HG03558 (cell line): ENCODE data around the gene NR1H3.

ENCODE experiments used
- ATAC-seq: cut with Tn5 transposase; IDR thresholded peaks from one replicate; pipeline ENCODE4 v1.9.1; 2021; ENCODE audit warnings: moderate number of reproducible peaks; ENCODE audit not compliant: unreplicated experiment; ENCODE audit errors: extremely low read depth

The NR1H3 gene

GRCh38 chr11:47243454-47243853 is 14.3 kb upstream of the NR1H3 start:
- no peak for ATAC-seq

- ATAC-seq = no peak
These were observed 13.1 kb upstream of the NR1H3 start for GRCh38 chr11:47244448-47245350.

GRCh38 chr11:47245611-47246357 is 12.0 kb upstream of the NR1H3 start:
- no peak for ATAC-seq

- ATAC-seq = no peak
These were observed 10.3 kb upstream of the NR1H3 start for GRCh38 chr11:47247502-47247901.

GRCh38 chr11:47248304-47248663 is 9.5 kb upstream of the NR1H3 start:
- ATAC-seq = peak; percentile 15

GRCh38 chr11:47248664-47249377 is 9.0 kb upstream of the NR1H3 start, which contains the start of gene ACP2:
ACP2 (minus strand) TSS chr11:47248814; CDS start chr11:47248789, 25 bp downstream.
- ATAC-seq = peak; percentile 66

- ATAC-seq = no peak
These were observed 8.4 kb upstream of the NR1H3 start for GRCh38 chr11:47249378-47249715.

- no peak for ATAC-seq
These were observed 6.0 kb upstream of the NR1H3 start for GRCh38 chr11:47251751-47252150.

- no peak for ATAC-seq
These were observed 4.1 kb upstream of the NR1H3 start for GRCh38 chr11:47253660-47254059.

- ATAC-seq = no peak
These were observed 3.4 kb upstream of the NR1H3 start for GRCh38 chr11:47254386-47254785.

GRCh38 chr11:47256374-47256773 is 1.4 kb upstream of the NR1H3 start:
- no peak for ATAC-seq

GRCh38 chr11:47257177-47257516 is 649 bp upstream of the NR1H3 start:
- no peak for ATAC-seq

- no peak for ATAC-seq
These were observed 614 bp downstream of the NR1H3 start for GRCh38 chr11:47258317-47258902.

GRCh38 chr11:47259232-47259977 is 1.6 kb downstream of the NR1H3 start:
- ATAC-seq = no peak

- no peak for ATAC-seq
These were observed 2.6 kb downstream of the NR1H3 start for GRCh38 chr11:47260366-47260765.

- no peak for ATAC-seq
These were observed 3.5 kb downstream of the NR1H3 start for GRCh38 chr11:47261291-47261800.

- no peak for ATAC-seq
These were observed 6.3 kb downstream of the NR1H3 start for GRCh38 chr11:47264119-47264518.

- ATAC-seq = no peak
These were observed 6.7 kb downstream of the NR1H3 start for GRCh38 chr11:47264521-47264920.

GRCh38 chr11:47267876-47268275 is 10.1 kb downstream of the NR1H3 start:
- ATAC-seq = no peak
